Mesendoderm (in vitro differentiated cells): ENCODE measurements around the gene C14orf119.
A peak's percentile ranks its signal among the peaks of the same experiment; 100 is the strongest.

Experiments
- DNase-seq: peaks from one replicate; pipeline ENCODE4 v3.0.0; 2013
- H2AK5ac ChIP-seq: 2 replicates; pipeline ENCODE4 v1.6.1; 2013; ENCODE audit warnings: low read length, inconsistent platforms
- H2BK120ac ChIP-seq: 2 replicates; pipeline ENCODE4 v1.6.1; 2013; ENCODE audit warnings: low read depth, mild to moderate bottlenecking, low read length, moderate library complexity, mixed read lengths
- H2BK15ac ChIP-seq: replicated peaks from 2 replicates; pipeline ENCODE4 v1.6.1; 2013; ENCODE audit warnings: low read depth, mild to moderate bottlenecking, moderate library complexity
- H2BK5ac ChIP-seq: 2 replicates; pipeline ENCODE4 v1.6.1; 2013; ENCODE audit warnings: low read length, inconsistent platforms
- H3K18ac ChIP-seq: 2 replicates; pipeline ENCODE4 v1.6.1; 2013; ENCODE audit warnings: mild to moderate bottlenecking, low read length, mixed read lengths
- H3K23ac ChIP-seq: one replicate; pipeline ENCODE4 v1.6.1; 2013; ENCODE audit warnings: low read length
- H3K27ac ChIP-seq: 2 replicates; pipeline ENCODE4 v1.5.1; 2013; ENCODE audit warnings: low read depth, mild to moderate bottlenecking, inconsistent platforms, low read length, moderate library complexity
- H3K27me3 ChIP-seq: 2 replicates; pipeline ENCODE4 v1.6.1; 2013; ENCODE audit warnings: low read length, control low read depth, mild to moderate bottlenecking, inconsistent platforms; ENCODE audit not compliant: insufficient read depth, poor library complexity
- H3K36me3 ChIP-seq: 2 replicates; pipeline ENCODE4 v1.6.1; 2013; ENCODE audit warnings: low read length, inconsistent platforms; ENCODE audit not compliant: control insufficient read depth, insufficient read depth
- H3K4ac ChIP-seq: one replicate; pipeline ENCODE4 v1.6.1; 2013; ENCODE audit warnings: low read depth, mild to moderate bottlenecking, low read length, moderate library complexity
- H3K4me1 ChIP-seq: 2 replicates; pipeline ENCODE4 v1.6.1; 2013; ENCODE audit warnings: low read depth, low read length, inconsistent platforms; ENCODE audit not compliant: control insufficient read depth
- H3K4me2 ChIP-seq: 2 replicates; pipeline ENCODE4 v1.6.1; 2013; ENCODE audit warnings: low read length
- H3K4me3 ChIP-seq: 2 replicates; pipeline ENCODE4 v1.5.1; 2013; ENCODE audit warnings: mild to moderate bottlenecking, low read length
- H3K56ac ChIP-seq: one replicate; pipeline ENCODE4 v1.6.1; 2013; ENCODE audit warnings: low read length
- H3K79me1 ChIP-seq: 2 replicates; pipeline ENCODE4 v1.6.1; 2013; ENCODE audit warnings: low read length, inconsistent platforms
- H3K79me2 ChIP-seq: 2 replicates; pipeline ENCODE4 v1.6.1; 2013; ENCODE audit warnings: mild to moderate bottlenecking, low read length; ENCODE audit not compliant: control insufficient read depth, insufficient read depth
- H3K9ac ChIP-seq: 2 replicates; pipeline ENCODE4 v1.6.1; 2013; ENCODE audit warnings: low read length, inconsistent platforms
- H4K5ac ChIP-seq: one replicate; pipeline ENCODE4 v1.6.1; 2013; ENCODE audit warnings: low read length
- H4K8ac ChIP-seq: one replicate; pipeline ENCODE4 v1.6.1; 2013; ENCODE audit warnings: low read depth, mild to moderate bottlenecking, control low read depth, low read length, moderate library complexity
- WGBS: extraction: QIAGEN DNeasy Blood & Tissue Kit; methylation state at CpG from one replicate; pipeline ENCODE4 v1.1.7; 2013; ENCODE audit warnings: low lambda C conversion rate, missing lambda C conversion rate; ENCODE audit not compliant: insufficient coverage; ENCODE audit errors: extremely low coverage; 5-methylcytosine and 5-hydroxymethylcytosine counted together

The C14orf119 gene

GRCh38 chr14:23078692-23079116 lies 16.6 kb upstream of the C14orf119 start:
- Histone ChIP-seq H3K27me3 (no peaks in the 10 kb centered on the region), H3K18ac (no peak overlapping the region), H3K4me3 (no peak overlapping the region), H3K4me1 (peaks cover 7% of the 10 kb centered on the region), H3K4ac (no peak overlapping the region), H4K8ac (no peak overlapping the region), H2AK5ac (no peak overlapping the region), H4K5ac (no peak overlapping the region), H3K36me3 (peaks cover 21% of the 10 kb centered on the region), H3K79me2 (peaks cover 3% of the 10 kb centered on the region), H3K9ac (peak overlapping the region; percentile 28), H2BK5ac (no peak overlapping the region), H2BK15ac (no peak overlapping the region), H2BK120ac (no peak overlapping the region), H3K27ac (no peak overlapping the region), H3K79me1 (peaks cover 2% of the 10 kb centered on the region), H3K23ac (no peak overlapping the region), H3K4me2 (no peak overlapping the region), H3K56ac (no peak overlapping the region)
- peak; percentile 68 for DNase-seq
- no CpG with 5 or more reads among the region's 2 CpGs for WGBS

GRCh38 chr14:23079716-23080115 lies 15.6 kb upstream of the C14orf119 start:
- H3K36me3 ChIP-seq = peaks cover 21% of the 10 kb centered on the region
- H3K9ac ChIP-seq = no peak overlapping the region
- no peak overlapping the region for H3K18ac ChIP-seq
- peaks cover 2% of the 10 kb centered on the region for H3K79me1 ChIP-seq
- no peak overlapping the region for H3K56ac ChIP-seq
- DNase-seq = no peak
- no peak overlapping the region for H2AK5ac ChIP-seq
- no peak overlapping the region for H3K4ac ChIP-seq
- no peak overlapping the region for H4K8ac ChIP-seq
- no peak overlapping the region for H2BK15ac ChIP-seq
- peaks cover 3% of the 10 kb centered on the region for H3K79me2 ChIP-seq
- H3K27me3 ChIP-seq = no peaks in the 10 kb centered on the region
- H3K4me1 ChIP-seq = peaks cover 7% of the 10 kb centered on the region
- H3K4me2 ChIP-seq = no peak overlapping the region
- H3K27ac ChIP-seq = no peak overlapping the region
- H4K5ac ChIP-seq = no peak overlapping the region
- no peak overlapping the region for H3K4me3 ChIP-seq
- no peak overlapping the region for H2BK5ac ChIP-seq
- no CpG with 5 or more reads among the region's 2 CpGs for WGBS
- no peak overlapping the region for H2BK120ac ChIP-seq
- H3K23ac ChIP-seq = no peak overlapping the region

GRCh38 chr14:23080474-23080873 lies 14.8 kb upstream of the C14orf119 start:
- Histone ChIP-seq H3K4ac (no peak overlapping the region), H3K23ac (no peak overlapping the region), H3K27ac (no peak overlapping the region), H4K5ac (no peak overlapping the region), H3K27me3 (no peaks in the 10 kb centered on the region), H3K4me1 (peaks cover 7% of the 10 kb centered on the region), H2AK5ac (no peak overlapping the region), H4K8ac (no peak overlapping the region), H3K56ac (no peak overlapping the region), H3K18ac (no peak overlapping the region), H3K4me3 (no peak overlapping the region), H3K79me1 (no peaks in the 10 kb centered on the region), H3K9ac (no peak overlapping the region), H3K36me3 (peaks cover 19% of the 10 kb centered on the region), H2BK120ac (no peak overlapping the region), H2BK15ac (no peak overlapping the region), H2BK5ac (no peak overlapping the region), H3K4me2 (no peak overlapping the region), H3K79me2 (no peaks in the 10 kb centered on the region)
- DNase-seq = no peak
- WGBS = no CpG with 5 or more reads among the region's 1 CpG

- no peak overlapping the region for H3K4me2 ChIP-seq
- no CpG with 5 or more reads among the region's 3 CpGs for WGBS
- no peak overlapping the region for H2AK5ac ChIP-seq
- peaks cover 4% of the 10 kb centered on the region for H3K79me2 ChIP-seq
- no peak overlapping the region for H3K9ac ChIP-seq
- no peak overlapping the region for H3K4ac ChIP-seq
- H3K79me1 ChIP-seq = peaks cover 3% of the 10 kb centered on the region
- no peak overlapping the region for H3K56ac ChIP-seq
- no peak overlapping the region for H4K5ac ChIP-seq
- no peaks in the 10 kb centered on the region for H3K27me3 ChIP-seq
- DNase-seq = no peak
- H3K4me3 ChIP-seq = no peak overlapping the region
- no peak overlapping the region for H2BK120ac ChIP-seq
- H2BK15ac ChIP-seq = no peak overlapping the region
- H3K4me1 ChIP-seq = no peaks in the 10 kb centered on the region
- H2BK5ac ChIP-seq = no peak overlapping the region
- no peak overlapping the region for H4K8ac ChIP-seq
- H3K27ac ChIP-seq = no peak overlapping the region
- H3K36me3 ChIP-seq = peaks cover 14% of the 10 kb centered on the region
- no peak overlapping the region for H3K18ac ChIP-seq
- no peak overlapping the region for H3K23ac ChIP-seq
Measured at GRCh38 chr14:23085458-23085857, 9.8 kb upstream of the C14orf119 start.

DNA sequence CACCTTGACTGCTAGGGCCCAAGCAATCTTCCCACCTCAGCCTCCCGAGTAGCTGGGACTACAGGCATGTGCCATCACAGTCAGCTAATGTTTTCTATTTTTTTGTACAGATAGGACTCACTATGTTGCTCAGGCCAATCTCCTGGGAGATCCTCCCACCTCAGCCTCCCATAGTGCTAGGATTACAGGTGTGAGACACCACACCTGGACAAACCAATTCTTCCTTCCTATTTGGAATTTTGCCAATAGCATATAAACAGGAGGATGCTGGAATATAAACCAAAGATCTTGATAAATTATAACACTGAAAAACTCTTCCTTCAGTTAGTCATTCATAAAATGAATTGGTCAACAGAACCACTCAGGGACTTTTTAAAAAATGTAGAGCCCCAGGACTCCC lies 8.7 kb upstream of the C14orf119 start:
- Histone ChIP-seq H3K9ac (no peak overlapping the region), H3K4ac (no peak overlapping the region), H3K4me3 (no peak overlapping the region), H4K5ac (no peak overlapping the region), H3K79me2 (peaks cover 6% of the 10 kb centered on the region), H2BK120ac (no peak overlapping the region), H3K4me1 (no peaks in the 10 kb centered on the region), H3K18ac (no peak overlapping the region), H4K8ac (no peak overlapping the region), H3K27ac (no peak overlapping the region), H3K23ac (no peak overlapping the region), H3K79me1 (peaks cover 3% of the 10 kb centered on the region), H2BK15ac (no peak overlapping the region), H3K4me2 (no peak overlapping the region), H3K27me3 (no peaks in the 10 kb centered on the region), H2AK5ac (no peak overlapping the region), H3K56ac (no peak overlapping the region), H2BK5ac (no peak overlapping the region), H3K36me3 (peaks cover 12% of the 10 kb centered on the region)
- DNase-seq = no peak
- no CpG with 5 or more reads among the region's 1 CpG for WGBS

GRCh38 chr14:23089498-23090253 lies 5.6 kb upstream of the C14orf119 start:
- peaks cover 12% of the 10 kb centered on the region for H3K36me3 ChIP-seq
- no peak overlapping the region for H2AK5ac ChIP-seq
- no peak overlapping the region for H2BK120ac ChIP-seq
- no peak overlapping the region for H4K8ac ChIP-seq
- no peak overlapping the region for H3K9ac ChIP-seq
- no peak overlapping the region for H3K4ac ChIP-seq
- H3K4me1 ChIP-seq = peaks cover 9% of the 10 kb centered on the region
- no peaks in the 10 kb centered on the region for H3K27me3 ChIP-seq
- no peak overlapping the region for H3K23ac ChIP-seq
- H3K79me2 ChIP-seq = peaks cover 33% of the 10 kb centered on the region
- H3K79me1 ChIP-seq = peaks cover 8% of the 10 kb centered on the region
- H3K4me2 ChIP-seq = no peak overlapping the region
- no peak overlapping the region for H3K56ac ChIP-seq
- H3K4me3 ChIP-seq = no peak overlapping the region
- no peak for DNase-seq
- no peak overlapping the region for H2BK15ac ChIP-seq
- no CpG with 5 or more reads among the region's 12 CpGs for WGBS
- H3K18ac ChIP-seq = no peak overlapping the region
- no peak overlapping the region for H3K27ac ChIP-seq
- no peak overlapping the region for H4K5ac ChIP-seq
- H2BK5ac ChIP-seq = no peak overlapping the region
